AG04450 (cell line): Measurements from ENCODE around the gene DLX1. TPM values are rescaled to one million over a fixed set of nuclear protein-coding genes. Genes with fewer than 3 reads are reported as not detected.
A peak's percentile ranks its signal among the peaks of the same experiment; 100 is the strongest.

Experiments used
- CTCF ChIA-PET: fragments of 300-600, 350-600 bp; formaldehyde crosslinking; extraction: SDS; loops from one replicate; lab custom pipeline; 2022; ENCODE audit warnings: antibody characterized with exemption, inconsistent platforms; lab: Charles Lee
- POLR2A ChIA-PET: fragments of 350-600 bp; formaldehyde crosslinking; extraction: SDS; loops from one replicate; lab custom pipeline; 2021; ENCODE audit warnings: antibody characterized with exemption, inconsistent platforms; lab: Yijun Ruan, JAX
- DNase-seq: peaks from one replicate; pipeline ENCODE4 v3.0.0-alpha.2; 2011; ENCODE audit warnings: low read depth, low spot score
- H3K27ac ChIP-seq: one replicate; pipeline ENCODE4 v1.5.1; 2012; ENCODE audit warnings: low read depth, low read length, control low read depth
- H3K27me3 ChIP-seq: one replicate; pipeline ENCODE4 v1.6.0; 2012; ENCODE audit warnings: low read length; ENCODE audit not compliant: control insufficient read depth, insufficient read depth
- H3K4me3 ChIP-seq: 2 replicates; pipeline ENCODE4 v1.5.1; 2011; ENCODE audit warnings: mild to moderate bottlenecking, low read depth, low read length, control low read depth
- H3K9me3 ChIP-seq: 2 replicates; pipeline ENCODE4 v1.5.1; 2012; ENCODE audit warnings: low read length; ENCODE audit not compliant: control insufficient read depth, insufficient read depth
- CTCF ChIP-seq: IDR thresholded peaks from 2 replicates; pipeline ENCODE4 v1.5.1; 2011; ENCODE audit warnings: low read depth, low read length, control low read depth, inconsistent platforms
- polyA minus RNA-seq: library from RNA; depleted of rRNA, polyadenylated mRNA; stranded (reverse); fragments of >200 nt; gene quantifications from 2 replicates; pipeline ENCODE4 v1.2.3, GENCODE V29; 2011; rRNA and poly(A)+ RNA removed
- polyA plus RNA-seq: library from polyadenylated mRNA; depleted of rRNA; stranded (reverse); fragments of >200 nt; gene quantifications from 2 replicates; pipeline ENCODE4 v1.2.3, GENCODE V29; 2011; rRNA removed

The DLX1 gene
- 1.9 and 2.2 TPM in 2 replicates for polyA plus RNA-seq
- polyA minus RNA-seq, result 1.4 and 1.5 TPM in 2 replicates

- TF ChIP-seq CTCF, result no peak
- Histone ChIP-seq H3K27me3 (peaks cover 88% of the 10 kb centered on the region), H3K9me3 (peaks cover 27% of the 10 kb centered on the region), H3K4me3 (peak within 1 kb of the TSS; percentile 63), H3K27ac (peak within 1 kb of the TSS; percentile 61)
- CTCF ChIA-PET, result interaction anchor here (1.0 to 1.2 kb wide), 2 partner anchors 10 to 21 kb away, joined by 4 to 6 read pairs; no protein-coding TSS in a partner anchor
- POLR2A ChIA-PET, result interaction anchor here (0.7 to 4.0 kb wide), 5 partner anchors 12 to 398 kb away, joined by 3 to 24 read pairs (median 9); partner anchors contain the start of genes DLX2, DYNC1I2 and HAT1
- no peak for DNase-seq
Measured at GRCh38 chr2:172085460-172086159, at the start of gene DLX1. DLX1 (plus strand) TSS chr2:172085507; CDS start chr2:172085678, 171 bp downstream.

- Histone ChIP-seq H3K27me3 (no peaks in the 10 kb centered on the region), H3K4me3 (no peak overlapping the region), H3K27ac (no peak overlapping the region), H3K9me3 (no peaks in the 10 kb centered on the region)
- no peak for TF ChIP-seq CTCF
- no peak for DNase-seq
- ChIA-PET CTCF (interaction anchor here (0.7 kb wide), 1 partner anchor 66 kb away, joined by 3 read pairs; no protein-coding TSS in a partner anchor), POLR2A (no interaction called here)
Measured at GRCh38 chr2:172038121-172038520, 47.2 kb upstream of the DLX1 start.

GRCh38 chr2:172038604-172039003 is 46.7 kb upstream of the DLX1 start:
- no peak overlapping the region for H3K4me3 ChIP-seq
- H3K27me3 ChIP-seq, result no peaks in the 10 kb centered on the region
- H3K9me3 ChIP-seq, result no peaks in the 10 kb centered on the region
- H3K27ac ChIP-seq, result no peak overlapping the region
- DNase-seq, result no peak
- CTCF ChIA-PET, result no interaction called here
- no peak for TF ChIP-seq CTCF
- POLR2A ChIA-PET, result no interaction called here

DNA sequence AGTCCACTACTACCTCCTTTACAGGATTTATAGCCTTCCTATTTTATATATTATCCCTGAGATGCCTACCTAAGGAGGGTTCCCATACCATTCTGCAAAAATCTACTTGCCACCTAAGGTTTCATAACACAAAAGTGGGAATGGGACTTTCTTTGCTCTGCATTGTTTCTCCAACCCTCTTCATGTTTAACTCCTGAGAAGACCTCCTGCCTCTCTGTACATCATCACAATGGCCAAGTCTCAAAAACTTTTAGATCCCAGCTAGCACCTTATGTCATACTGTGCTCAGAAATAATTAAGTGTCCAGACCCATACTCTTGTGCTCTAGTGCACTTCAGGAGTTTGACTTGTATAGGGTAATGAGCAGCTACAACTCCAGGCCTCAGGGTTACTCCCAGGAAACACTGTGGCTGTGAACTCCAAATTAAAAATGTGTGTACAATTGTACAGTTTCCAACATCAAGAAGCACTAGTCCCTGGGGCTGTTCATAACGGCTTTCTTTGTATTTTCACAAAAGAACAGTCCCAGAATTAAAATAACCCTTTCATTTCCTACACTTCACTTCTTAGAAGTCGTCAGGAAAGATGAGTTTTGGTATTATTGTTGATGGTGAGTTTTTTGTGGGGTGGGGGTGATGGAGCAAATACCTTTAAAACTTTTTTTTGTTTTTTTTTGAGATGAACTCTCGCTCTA is 46.1 kb upstream of the DLX1 start:
- no peaks in the 10 kb centered on the region for H3K27me3 ChIP-seq
- no peak overlapping the region for H3K27ac ChIP-seq
- TF ChIP-seq CTCF, result no peak
- ChIA-PET CTCF (interaction anchor here (0.6 to 0.7 kb wide), 2 partner anchors 24 to 335 kb away, joined by 3 read pairs; no protein-coding TSS in a partner anchor), POLR2A (no interaction called here)
- no peak overlapping the region for H3K4me3 ChIP-seq
- DNase-seq, result no peak
- no peaks in the 10 kb centered on the region for H3K9me3 ChIP-seq

DNA sequence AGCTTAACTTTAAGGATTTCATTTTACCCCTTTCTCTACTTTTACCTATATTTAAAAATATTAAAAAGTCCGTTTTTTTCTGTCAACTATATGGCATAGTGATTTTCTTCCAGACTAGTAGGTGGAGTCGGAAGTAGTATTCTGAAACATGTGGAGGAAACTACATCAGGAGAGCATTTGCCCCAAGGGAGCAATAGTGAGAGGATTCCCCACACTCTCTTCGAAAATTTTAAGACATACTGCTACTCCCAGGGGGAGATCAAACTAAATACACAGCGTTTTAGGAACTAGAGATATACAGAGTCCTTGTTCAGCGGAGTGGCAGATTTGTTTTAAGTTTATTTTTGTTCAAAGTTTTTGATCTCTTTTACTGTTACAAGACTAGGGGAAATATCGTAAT is 45.0 kb upstream of the DLX1 start:
- Histone ChIP-seq H3K27ac (no peak overlapping the region), H3K9me3 (no peaks in the 10 kb centered on the region), H3K4me3 (no peak overlapping the region), H3K27me3 (no peaks in the 10 kb centered on the region)
- POLR2A ChIA-PET, result no interaction called here
- CTCF ChIA-PET, result no interaction called here
- DNase-seq, result no peak
- TF ChIP-seq CTCF, result no peak
